ENCODE data around the gene TAF3. TPM values are rescaled to one million over a fixed set of nuclear protein-coding genes. Genes with fewer than 3 reads are reported as not detected.
"Not testable (repeated sequence)": the region's sequence is repeated elsewhere in the genome, so short reads cannot be mapped to it uniquely, and the experiment has no call there.

The TAF3 gene
- total RNA-seq, 1 donor from 2014 or later: 6.2 TPM

DNA sequence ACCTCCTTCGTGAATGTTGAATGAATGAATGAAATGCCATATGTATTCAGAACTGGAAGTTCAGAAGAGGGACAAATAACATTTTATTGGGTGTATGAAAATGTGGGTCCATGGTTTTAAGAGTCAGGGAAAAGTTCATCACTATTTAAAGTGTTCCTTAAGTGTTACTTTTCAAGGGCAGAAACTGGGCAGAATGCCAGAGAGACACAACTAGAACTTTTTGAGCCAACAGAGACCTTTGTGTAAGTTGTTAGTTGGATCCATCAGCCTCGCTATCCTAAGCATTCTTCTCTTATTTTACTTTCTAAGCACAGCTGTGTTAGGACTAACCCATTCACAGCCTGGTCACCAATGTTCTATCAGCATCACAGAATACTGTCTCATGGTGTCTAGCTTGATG lies 13.6 kb upstream of the TAF3 start:
- Mint-ChIP-seq H3K36me3 (ENCODE audit: low read depth) (peaks cover 40% of the 10 kb centered on the region), H3K9me3 (ENCODE audit: low read depth) (no peaks in the 10 kb centered on the region), H3K27ac (ENCODE audit: unreplicated experiment) (no peak overlapping the region)

DNA sequence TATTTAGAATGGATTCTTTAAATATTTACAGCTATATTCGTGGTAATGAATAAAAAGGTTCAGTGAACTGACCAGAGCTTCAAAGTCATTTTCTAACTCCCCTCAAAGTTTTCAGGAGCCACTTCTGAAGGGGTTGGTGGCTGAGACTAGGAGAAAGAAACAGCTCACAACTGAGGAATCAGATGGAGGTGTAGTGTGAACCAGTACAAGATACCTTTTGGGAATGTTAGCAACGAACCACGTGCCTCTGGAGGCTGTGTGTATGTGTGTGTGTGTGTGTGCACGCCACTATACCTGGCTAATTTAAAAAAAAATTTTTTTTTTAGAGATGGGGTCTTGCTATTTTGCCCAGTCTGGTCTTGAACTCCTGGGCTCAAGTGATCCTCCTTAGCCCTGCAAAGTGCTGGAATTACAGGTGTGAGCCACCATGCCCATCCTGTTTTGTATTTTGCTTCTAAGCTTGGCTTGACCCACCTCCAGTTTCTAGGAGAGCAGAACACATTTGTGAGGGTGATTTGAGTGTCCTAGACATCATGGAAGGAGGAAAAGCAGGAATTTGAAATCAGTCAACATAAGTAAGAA lies 9.5 kb upstream of the TAF3 start:
- no peaks in the 10 kb centered on the region for H3K27me3 Mint-ChIP-seq (ENCODE audit: low read depth)
- no peak overlapping the region for H3K27ac Mint-ChIP-seq (ENCODE audit: unreplicated experiment)
- H3K36me3 Mint-ChIP-seq (ENCODE audit: low read depth): peaks cover 18% of the 10 kb centered on the region
- H3K4me1 Mint-ChIP-seq (ENCODE audit: low read depth): no peaks in the 10 kb centered on the region
- DNase-seq (ENCODE audit: low spot score): no peak
- H3K4me3 Mint-ChIP-seq (ENCODE audit: unreplicated experiment): no peak overlapping the region
- H3K9me3 Mint-ChIP-seq (ENCODE audit: low read depth): no peaks in the 10 kb centered on the region
- TF ChIP-seq, protein P1, sequence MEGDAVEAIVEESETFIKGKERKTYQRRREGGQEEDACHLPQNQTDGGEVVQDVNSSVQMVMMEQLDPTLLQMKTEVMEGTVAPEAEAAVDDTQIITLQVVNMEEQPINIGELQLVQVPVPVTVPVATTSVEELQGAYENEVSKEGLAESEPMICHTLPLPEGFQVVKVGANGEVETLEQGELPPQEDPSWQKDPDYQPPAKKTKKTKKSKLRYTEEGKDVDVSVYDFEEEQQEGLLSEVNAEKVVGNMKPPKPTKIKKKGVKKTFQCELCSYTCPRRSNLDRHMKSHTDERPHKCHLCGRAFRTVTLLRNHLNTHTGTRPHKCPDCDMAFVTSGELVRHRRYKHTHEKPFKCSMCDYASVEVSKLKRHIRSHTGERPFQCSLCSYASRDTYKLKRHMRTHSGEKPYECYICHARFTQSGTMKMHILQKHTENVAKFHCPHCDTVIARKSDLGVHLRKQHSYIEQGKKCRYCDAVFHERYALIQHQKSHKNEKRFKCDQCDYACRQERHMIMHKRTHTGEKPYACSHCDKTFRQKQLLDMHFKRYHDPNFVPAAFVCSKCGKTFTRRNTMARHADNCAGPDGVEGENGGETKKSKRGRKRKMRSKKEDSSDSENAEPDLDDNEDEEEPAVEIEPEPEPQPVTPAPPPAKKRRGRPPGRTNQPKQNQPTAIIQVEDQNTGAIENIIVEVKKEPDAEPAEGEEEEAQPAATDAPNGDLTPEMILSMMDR (IDR thresholded peaks at IDR 0.05): no peak

More for the DNA sequence above, 13.6 kb upstream of the TAF3 start:
- Mint-ChIP-seq H3K4me1 (ENCODE audit: low read depth) (no peaks in the 10 kb centered on the region), H3K4me3 (ENCODE audit: unreplicated experiment) (no peak overlapping the region), H3K27me3 (ENCODE audit: low read depth) (no peaks in the 10 kb centered on the region)
- DNase-seq (ENCODE audit: low spot score): no peak
- TF ChIP-seq, protein P1 (IDR thresholded peaks at IDR 0.05): no peak

DNA sequence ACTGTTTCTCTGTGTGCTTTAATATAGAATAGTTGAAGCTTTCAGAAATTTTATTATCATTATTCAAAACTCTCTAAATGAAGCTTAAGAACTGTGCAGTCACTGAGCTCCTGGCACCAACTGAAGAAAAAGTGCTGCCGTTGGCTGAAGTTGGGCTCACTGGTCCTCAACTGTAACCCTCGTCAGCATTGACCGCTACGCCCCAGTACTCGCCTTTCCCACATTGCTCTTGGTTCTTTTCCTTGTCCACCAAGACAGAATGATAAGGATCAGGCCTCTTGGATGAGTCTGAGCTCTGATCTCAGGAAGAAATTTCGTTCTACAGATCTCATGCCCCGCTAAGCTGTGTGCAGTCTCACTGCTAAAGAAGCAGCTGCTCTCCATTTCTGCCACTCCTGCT lies 7.9 kb upstream of the TAF3 start:
- Mint-ChIP-seq H3K36me3 (ENCODE audit: low read depth) (peaks cover 10% of the 10 kb centered on the region), H3K4me1 (ENCODE audit: low read depth) (no peaks in the 10 kb centered on the region), H3K27ac (ENCODE audit: unreplicated experiment) (no peak overlapping the region), H3K4me3 (ENCODE audit: unreplicated experiment) (no peak overlapping the region), H3K27me3 (ENCODE audit: low read depth) (no peaks in the 10 kb centered on the region), H3K9me3 (ENCODE audit: low read depth) (no peaks in the 10 kb centered on the region)
- TF ChIP-seq, protein P1 (IDR thresholded peaks at IDR 0.05): no peak
- DNase-seq (ENCODE audit: low spot score): no peak

DNA sequence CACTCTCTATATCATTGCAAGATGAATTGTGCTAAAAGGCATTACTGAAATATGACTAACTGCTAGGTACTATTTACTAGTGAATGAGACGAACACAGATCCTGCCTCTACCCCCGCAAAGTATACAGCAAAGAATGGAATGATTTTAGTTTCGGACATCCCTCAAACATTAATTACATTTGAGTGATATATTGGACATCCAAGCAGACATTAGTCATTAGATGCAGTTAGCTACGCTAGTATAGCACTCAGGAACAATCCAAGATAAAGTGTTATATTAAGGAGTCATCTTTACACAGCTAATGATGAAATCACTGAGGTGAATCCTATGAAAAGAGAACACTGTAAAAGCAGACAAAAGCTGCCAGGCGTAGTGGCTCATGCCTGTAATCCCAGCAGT lies 7.3 kb upstream of the TAF3 start:
- Mint-ChIP-seq H3K9me3 (ENCODE audit: low read depth) (no peaks in the 10 kb centered on the region), H3K4me3 (ENCODE audit: unreplicated experiment) (no peak overlapping the region), H3K4me1 (ENCODE audit: low read depth) (no peaks in the 10 kb centered on the region), H3K27me3 (ENCODE audit: low read depth) (peaks cover 2% of the 10 kb centered on the region), H3K27ac (ENCODE audit: unreplicated experiment) (no peak overlapping the region), H3K36me3 (ENCODE audit: low read depth) (peaks cover 10% of the 10 kb centered on the region)
- no peak for DNase-seq (ENCODE audit: low spot score)
- TF ChIP-seq, protein P1 (IDR thresholded peaks at IDR 0.05): no peak

DNA sequence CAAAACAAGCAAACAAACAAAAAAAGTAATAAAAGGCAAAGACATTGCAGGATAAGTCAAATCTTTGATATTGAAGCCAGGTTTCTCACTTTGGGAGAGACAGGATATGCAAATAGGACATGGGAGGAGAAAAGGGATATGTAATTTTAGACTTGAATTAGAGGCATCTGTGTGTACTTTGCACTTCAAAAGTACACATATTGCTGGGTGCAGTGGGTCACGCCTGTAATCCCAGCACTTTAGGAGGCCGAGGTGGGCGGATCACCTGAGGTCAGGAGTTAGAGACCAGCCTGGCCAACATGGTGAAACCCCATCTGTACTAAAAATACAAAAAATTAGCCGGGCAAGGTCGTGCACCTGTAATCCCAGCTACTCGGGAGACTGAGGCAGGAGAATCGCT lies 6.6 kb upstream of the TAF3 start:
- H3K27ac Mint-ChIP-seq (ENCODE audit: unreplicated experiment); H3K9me3 Mint-ChIP-seq (ENCODE audit: low read depth); H3K36me3 Mint-ChIP-seq (ENCODE audit: low read depth); H3K4me3 Mint-ChIP-seq (ENCODE audit: unreplicated experiment); H3K4me1 Mint-ChIP-seq (ENCODE audit: low read depth); DNase-seq (ENCODE audit: low spot score); H3K27me3 Mint-ChIP-seq (ENCODE audit: low read depth): not testable (repeated sequence)

DNA sequence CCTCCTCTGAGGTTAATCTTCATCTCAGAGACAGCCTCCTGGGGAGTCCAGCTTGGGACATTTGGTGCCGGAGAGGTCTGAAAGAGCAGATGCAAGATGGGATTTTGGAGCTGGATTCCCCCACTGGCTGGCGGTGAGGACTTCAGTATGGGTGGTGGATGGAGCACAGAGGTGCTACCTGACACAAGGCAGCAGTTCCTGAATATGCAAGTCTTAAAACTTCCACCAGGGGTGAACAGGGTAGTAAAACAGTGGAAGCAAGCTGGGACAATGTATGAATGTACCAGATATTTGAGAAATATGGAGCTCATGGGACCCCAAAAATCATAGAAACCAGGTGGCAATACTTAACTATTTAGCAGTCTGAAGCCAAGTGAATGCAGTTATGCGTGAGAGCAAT lies 4.8 kb upstream of the TAF3 start:
- Mint-ChIP-seq H3K4me1 (ENCODE audit: low read depth) (peaks cover 4% of the 10 kb centered on the region), H3K36me3 (ENCODE audit: low read depth) (no peaks in the 10 kb centered on the region), H3K9me3 (ENCODE audit: low read depth) (no peaks in the 10 kb centered on the region), H3K27me3 (ENCODE audit: low read depth) (peaks cover 4% of the 10 kb centered on the region), H3K27ac (ENCODE audit: unreplicated experiment) (no peak overlapping the region), H3K4me3 (ENCODE audit: unreplicated experiment) (no peak overlapping the region)
- DNase-seq (ENCODE audit: low spot score): no peak
- TF ChIP-seq, protein P1 (IDR thresholded peaks at IDR 0.05): no peak

All from chondrocyte (in vitro differentiated cells).